Gastroesophageal sphincter (tissue), 3 donors: Measurements from ENCODE around the gene ID3.

Source experiments
- POLR2A ChIP-seq, 2 donors: fragments of 450-650 bp; IDR thresholded peaks; one replicate each; pipeline ENCODE4 v1.6.1; 2017; ENCODE audit warnings: antibody characterized with exemption in 2 of 2, mild to moderate bottlenecking in 2 of 2, moderate library complexity in 1 of 2
- POLR2AphosphoS5 ChIP-seq: sonication (generic); formaldehyde crosslinking; IDR thresholded peaks from one replicate; pipeline ENCODE4 v1.6.1; 2017; ENCODE audit warnings: antibody characterized with exemption
- TF ChIP-seq, protein P1 (sequence below), 4 experiments: fragments of 200-600 bp in 2 of 4; fragments of 450-650 bp in 2 of 4; sonication (generic) in 1 of 4; IDR thresholded peaks; one replicate each; pipeline ENCODE4 v1.5.1; 2017 to 2019; ENCODE audit warnings: antibody characterized with exemption in 4 of 4, mild to moderate bottlenecking in 2 of 4, moderate library complexity in 2 of 4

DNA sequence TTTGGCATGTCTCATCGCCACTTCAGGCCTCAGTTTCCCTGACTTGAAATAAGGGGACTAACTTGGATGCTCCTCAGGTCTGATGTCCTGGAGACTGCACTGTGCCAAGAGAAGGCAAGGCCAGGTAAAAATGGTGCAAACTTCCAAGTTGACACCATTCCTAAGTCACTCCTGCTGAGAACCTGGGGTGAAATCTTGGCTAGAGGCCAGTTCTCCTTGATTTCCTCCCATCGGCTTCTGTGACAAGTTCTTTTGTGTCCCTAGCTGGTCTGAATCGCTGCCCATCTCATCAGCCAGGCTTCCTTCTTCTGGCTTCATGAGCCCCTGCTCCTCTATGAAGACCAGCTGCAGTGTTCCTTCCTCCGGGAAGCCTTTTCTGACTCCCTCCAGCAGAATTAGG, 48.6 kb upstream of the ID3 start:
- TF ChIP-seq, protein P1, sequence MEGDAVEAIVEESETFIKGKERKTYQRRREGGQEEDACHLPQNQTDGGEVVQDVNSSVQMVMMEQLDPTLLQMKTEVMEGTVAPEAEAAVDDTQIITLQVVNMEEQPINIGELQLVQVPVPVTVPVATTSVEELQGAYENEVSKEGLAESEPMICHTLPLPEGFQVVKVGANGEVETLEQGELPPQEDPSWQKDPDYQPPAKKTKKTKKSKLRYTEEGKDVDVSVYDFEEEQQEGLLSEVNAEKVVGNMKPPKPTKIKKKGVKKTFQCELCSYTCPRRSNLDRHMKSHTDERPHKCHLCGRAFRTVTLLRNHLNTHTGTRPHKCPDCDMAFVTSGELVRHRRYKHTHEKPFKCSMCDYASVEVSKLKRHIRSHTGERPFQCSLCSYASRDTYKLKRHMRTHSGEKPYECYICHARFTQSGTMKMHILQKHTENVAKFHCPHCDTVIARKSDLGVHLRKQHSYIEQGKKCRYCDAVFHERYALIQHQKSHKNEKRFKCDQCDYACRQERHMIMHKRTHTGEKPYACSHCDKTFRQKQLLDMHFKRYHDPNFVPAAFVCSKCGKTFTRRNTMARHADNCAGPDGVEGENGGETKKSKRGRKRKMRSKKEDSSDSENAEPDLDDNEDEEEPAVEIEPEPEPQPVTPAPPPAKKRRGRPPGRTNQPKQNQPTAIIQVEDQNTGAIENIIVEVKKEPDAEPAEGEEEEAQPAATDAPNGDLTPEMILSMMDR (IDR thresholded peaks at IDR 0.05) = no peak
- TF ChIP-seq POLR2A (IDR thresholded peaks at IDR 0.05) (no peak), POLR2AphosphoS5 (no peak)
